ENCODE measurements around the gene GPR37. TPM values are rescaled to one million over a fixed set of nuclear protein-coding genes. Genes with fewer than 3 reads are reported as not detected.

The GPR37 gene
- total RNA-seq, 4 donors from 2014 or later, result 5.0 to 15.2 (median 12.5) TPM

- Histone ChIP-seq H3K9me3 (no peaks in the 10 kb centered on the region), H3K27ac (replicated peaks in 1 of 4) (no peak overlapping the region), H3K4me3 (no peak overlapping the region), H3K4me1 (peaks cover 0 to 8% (median 3%) of the 10 kb centered on the region in 4 donors), H3K36me3 (no peaks in the 10 kb centered on the region), H3K27me3 (no peaks in the 10 kb centered on the region)
- TF ChIP-seq POLR2A (IDR thresholded peaks at IDR 0.05; ENCODE audit: low read depth) (no peak), POLR2AphosphoS5 (IDR thresholded peaks at IDR 0.05) (no peak), EP300 (IDR thresholded peaks at IDR 0.05) (no peak), CTCF (IDR thresholded peaks at IDR 0.05) (no peak)
- intact Hi-C loops (cut with DNase I), result no loop called here
- WGBS, result 51% methylated on average over 2 of the region's 2 CpGs
- no peak for DNase-seq (ENCODE audit: extremely low spot score)
These were observed 63.6 kb downstream of the GPR37 start for GRCh38 chr7:124701955-124702354.

GRCh38 chr7:124700655-124701054, 64.9 kb downstream of the GPR37 start:
- no peaks in the 10 kb centered on the region for H3K27me3 ChIP-seq
- TF ChIP-seq EP300 (IDR thresholded peaks at IDR 0.05) (no peak), CTCF (IDR thresholded peaks at IDR 0.05) (no peak), POLR2AphosphoS5 (IDR thresholded peaks at IDR 0.05) (no peak), POLR2A (IDR thresholded peaks at IDR 0.05; ENCODE audit: low read depth) (no peak)
- no peaks in the 10 kb centered on the region for H3K36me3 ChIP-seq
- no peaks in the 10 kb centered on the region for H3K9me3 ChIP-seq
- H3K27ac ChIP-seq (replicated peaks in 1 of 4), result no peak overlapping the region
- WGBS, result 71% methylated on average over 3 of the region's 3 CpGs
- no peak overlapping the region for H3K4me3 ChIP-seq
- peaks cover 0 to 8% (median 3%) of the 10 kb centered on the region in 4 donors for H3K4me1 ChIP-seq
- intact Hi-C loops (cut with DNase I), result no loop called here
- no peak for DNase-seq (ENCODE audit: extremely low spot score)

- Histone ChIP-seq H3K9me3 (no peaks in the 10 kb centered on the region), H3K27me3 (no peaks in the 10 kb centered on the region), H3K27ac (replicated peaks in 1 of 4) (no peak overlapping the region), H3K36me3 (no peaks in the 10 kb centered on the region), H3K4me3 (no peak overlapping the region), H3K4me1 (peaks cover 0 to 8% (median 3%) of the 10 kb centered on the region in 4 donors)
- intact Hi-C loops (cut with DNase I), result no loop called here
- TF ChIP-seq CTCF (IDR thresholded peaks at IDR 0.05), result no peak
- TF ChIP-seq POLR2A (IDR thresholded peaks at IDR 0.05; ENCODE audit: low read depth), result no peak
- no peak for TF ChIP-seq POLR2AphosphoS5 (IDR thresholded peaks at IDR 0.05)
- no peak for TF ChIP-seq EP300 (IDR thresholded peaks at IDR 0.05)
- DNase-seq (ENCODE audit: extremely low spot score), result no peak
- WGBS, result 72% methylated on average over 3 of the region's 3 CpGs
These were observed 66.6 kb downstream of the GPR37 start for GRCh38 chr7:124698964-124699363.

- H3K36me3 ChIP-seq, result no peaks in the 10 kb centered on the region
- H3K4me3 ChIP-seq, result no peak overlapping the region
- 91% methylated on average over 4 of the region's 4 CpGs for WGBS
- no peaks in the 10 kb centered on the region for H3K9me3 ChIP-seq
- no peak for TF ChIP-seq POLR2A (IDR thresholded peaks at IDR 0.05; ENCODE audit: low read depth)
- no peak for TF ChIP-seq EP300 (IDR thresholded peaks at IDR 0.05)
- no peak for TF ChIP-seq POLR2AphosphoS5 (IDR thresholded peaks at IDR 0.05)
- TF ChIP-seq CTCF (IDR thresholded peaks at IDR 0.05), result no peak
- DNase-seq (ENCODE audit: extremely low spot score), result no peak
- intact Hi-C loops (cut with DNase I), result no loop called here
- no peaks in the 10 kb centered on the region for H3K27me3 ChIP-seq
- peaks cover 0 to 8% (median 3%) of the 10 kb centered on the region in 4 donors for H3K4me1 ChIP-seq
- H3K27ac ChIP-seq (replicated peaks in 1 of 4), result no peak overlapping the region
These were observed 67.8 kb downstream of the GPR37 start for GRCh38 chr7:124697746-124698145.

Other genes starting within 250 kb of the GPR37 start
- gene POT1, start 164.0 kb upstream of the GPR37 start, total RNA-seq, result 10 to 100 TPM; 19.4 to 31.6 (median 20.5) TPM

Data from esophagus muscularis mucosa (tissue), 4 donors.